Stimulated activated CD8-positive, alpha-beta memory T cell treated with anti-CD3 and anti-CD28 coated beads, Interleukin-15, amount 100 ng/mL, for 24 hours (primary cell): ENCODE results near the gene RPL29.

Experiments used
- DNase-seq: peaks from one replicate; pipeline ENCODE4 v3.0.0-alpha.2; 2020; ENCODE audit warnings: low read depth

Gene RPL29

DNA sequence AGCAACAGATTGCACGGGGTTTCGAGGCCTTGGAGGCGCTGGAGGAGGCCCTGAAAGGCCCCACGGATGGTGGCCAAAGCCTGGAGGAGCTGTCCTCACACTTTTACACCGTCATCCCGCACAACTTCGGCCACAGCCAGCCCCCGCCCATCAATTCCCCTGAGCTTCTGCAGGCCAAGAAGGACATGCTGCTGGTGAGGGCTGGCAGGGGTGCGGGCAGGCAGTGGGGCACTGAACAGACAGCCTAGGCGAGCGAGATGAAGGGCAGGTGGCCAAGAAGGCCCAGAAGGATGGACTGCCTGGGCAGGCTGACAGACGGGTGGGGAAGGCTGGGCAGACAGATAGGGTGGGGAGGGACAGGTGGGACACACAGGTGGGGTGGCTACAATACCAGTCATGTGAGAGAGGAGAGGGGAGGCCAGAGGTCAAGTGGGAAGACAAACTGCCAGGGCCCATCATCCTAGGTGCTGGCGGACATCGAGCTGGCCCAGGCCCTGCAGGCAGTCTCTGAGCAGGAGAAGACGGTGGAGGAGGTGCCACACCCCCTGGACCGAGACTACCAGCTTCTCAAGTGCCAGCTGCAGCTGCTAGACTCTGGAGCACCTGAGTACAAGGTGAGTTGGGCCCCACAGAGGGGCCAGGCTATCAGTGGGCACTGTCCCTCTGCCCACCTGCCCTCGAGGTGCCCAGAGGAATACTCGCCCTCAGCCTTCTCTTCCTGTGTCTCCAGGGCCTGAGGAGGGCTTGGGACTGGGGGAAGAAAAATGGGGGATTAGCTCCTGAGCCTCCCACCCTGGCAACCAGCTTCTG is 50.5 kb downstream of the RPL29 start:
- no peak for DNase-seq

DNA sequence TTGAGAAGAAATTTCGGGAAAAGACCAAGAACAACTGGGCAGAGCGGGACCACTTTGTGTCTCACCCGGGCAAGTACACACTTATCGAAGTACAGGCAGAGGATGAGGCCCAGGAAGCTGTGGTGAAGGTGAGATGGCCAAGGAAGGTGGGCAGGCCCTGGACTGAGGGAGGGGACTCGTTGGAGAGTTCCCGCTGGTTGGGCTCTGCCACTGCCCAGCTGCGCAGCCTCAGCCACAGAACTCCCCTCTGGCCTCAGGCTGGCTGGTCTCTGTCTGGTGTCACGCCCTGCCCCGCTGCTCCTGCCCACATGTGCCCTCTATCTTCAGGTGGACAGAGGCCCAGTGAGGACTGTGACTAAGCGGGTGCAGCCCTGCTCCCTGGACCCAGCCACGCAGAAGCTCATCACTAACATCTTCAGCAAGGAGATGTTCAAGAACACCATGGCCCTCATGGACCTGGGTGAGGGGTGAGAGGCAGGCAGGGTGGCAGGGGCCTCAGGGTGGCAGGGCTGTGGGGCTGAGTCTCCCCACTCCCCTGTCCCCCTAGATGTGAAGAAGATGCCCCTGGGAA is 51.2 kb downstream of the RPL29 start:
- DNase-seq, result no peak
